ENCODE results near the gene COA8. TPM values are rescaled to one million over a fixed set of nuclear protein-coding genes. Genes with fewer than 3 reads are reported as not detected.
A peak's percentile ranks its signal among the peaks of the same experiment; 100 is the strongest.

COA8 gene
- polyA plus RNA-seq, 1 of the 3 experiments (the other 2 are of a cell fraction): 25.2 TPM

DNA sequence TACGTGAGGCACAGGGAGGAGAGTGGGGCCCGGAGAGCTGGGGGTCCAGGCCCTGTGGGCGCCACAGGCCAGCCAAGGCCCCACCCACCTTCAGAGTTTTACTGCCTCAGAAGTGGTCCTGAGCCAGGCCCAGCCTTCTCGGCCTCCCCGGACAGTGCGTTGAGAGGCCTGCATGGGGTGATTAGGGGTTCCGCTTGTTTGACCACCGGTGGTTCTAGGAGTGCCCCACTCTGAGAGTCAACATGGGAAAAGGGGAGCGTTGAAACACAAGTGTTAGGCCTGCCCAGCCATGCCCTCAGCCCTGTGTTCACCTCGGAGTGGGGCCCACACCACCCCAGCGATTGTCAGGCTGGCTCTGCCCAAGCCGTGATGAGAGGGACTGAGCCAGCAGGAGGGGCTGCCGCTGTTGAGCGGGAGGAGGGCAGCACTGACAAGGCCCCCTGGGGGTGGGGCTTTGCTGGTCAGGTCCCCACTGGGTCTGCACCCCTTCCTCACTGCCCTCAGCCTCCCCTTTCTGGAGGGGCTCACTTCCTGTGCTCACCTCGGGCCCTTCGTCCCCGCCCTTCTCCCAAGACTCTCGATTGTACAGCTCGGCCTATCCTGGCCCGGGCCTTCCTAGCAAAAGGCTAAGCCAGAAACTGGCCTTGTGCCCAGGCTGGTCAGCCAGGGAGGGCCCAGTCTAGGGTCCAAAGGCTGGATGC lies 44.9 kb upstream of the COA8 start:
- H3K79me2 ChIP-seq (ENCODE audit: insufficient read depth): no peaks in the 10 kb centered on the region
- DNase-seq: peak; percentile 57
- peaks cover 0 to 4% of the 10 kb centered on the region in 2 experiments for H3K36me3 ChIP-seq (replicated peaks in 1 of 2; ENCODE audit: control insufficient read depth in 1 of 2, insufficient read depth in 2 of 2, low read length in 1 of 2)
- POLR2A ChIA-PET: interaction anchor here (1.0 kb wide), 1 partner anchor 44 kb away, joined by 3 read pairs; no protein-coding TSS in a partner anchor
- H2AFZ ChIP-seq (ENCODE audit: low read depth): no peak overlapping the region
- H3K4me2 ChIP-seq: no peak overlapping the region
- no peak for TF ChIP-seq TAF1 (IDR thresholded peaks at IDR 0.05; ENCODE audit: borderline replicate concordance, low read depth, low read length)
- TF ChIP-seq, protein P1, sequence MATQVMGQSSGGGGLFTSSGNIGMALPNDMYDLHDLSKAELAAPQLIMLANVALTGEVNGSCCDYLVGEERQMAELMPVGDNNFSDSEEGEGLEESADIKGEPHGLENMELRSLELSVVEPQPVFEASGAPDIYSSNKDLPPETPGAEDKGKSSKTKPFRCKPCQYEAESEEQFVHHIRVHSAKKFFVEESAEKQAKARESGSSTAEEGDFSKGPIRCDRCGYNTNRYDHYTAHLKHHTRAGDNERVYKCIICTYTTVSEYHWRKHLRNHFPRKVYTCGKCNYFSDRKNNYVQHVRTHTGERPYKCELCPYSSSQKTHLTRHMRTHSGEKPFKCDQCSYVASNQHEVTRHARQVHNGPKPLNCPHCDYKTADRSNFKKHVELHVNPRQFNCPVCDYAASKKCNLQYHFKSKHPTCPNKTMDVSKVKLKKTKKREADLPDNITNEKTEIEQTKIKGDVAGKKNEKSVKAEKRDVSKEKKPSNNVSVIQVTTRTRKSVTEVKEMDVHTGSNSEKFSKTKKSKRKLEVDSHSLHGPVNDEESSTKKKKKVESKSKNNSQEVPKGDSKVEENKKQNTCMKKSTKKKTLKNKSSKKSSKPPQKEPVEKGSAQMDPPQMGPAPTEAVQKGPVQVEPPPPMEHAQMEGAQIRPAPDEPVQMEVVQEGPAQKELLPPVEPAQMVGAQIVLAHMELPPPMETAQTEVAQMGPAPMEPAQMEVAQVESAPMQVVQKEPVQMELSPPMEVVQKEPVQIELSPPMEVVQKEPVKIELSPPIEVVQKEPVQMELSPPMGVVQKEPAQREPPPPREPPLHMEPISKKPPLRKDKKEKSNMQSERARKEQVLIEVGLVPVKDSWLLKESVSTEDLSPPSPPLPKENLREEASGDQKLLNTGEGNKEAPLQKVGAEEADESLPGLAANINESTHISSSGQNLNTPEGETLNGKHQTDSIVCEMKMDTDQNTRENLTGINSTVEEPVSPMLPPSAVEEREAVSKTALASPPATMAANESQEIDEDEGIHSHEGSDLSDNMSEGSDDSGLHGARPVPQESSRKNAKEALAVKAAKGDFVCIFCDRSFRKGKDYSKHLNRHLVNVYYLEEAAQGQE (IDR thresholded peaks at IDR 0.05; ENCODE audit: low read depth, low read length): no peak
- no peak for TF ChIP-seq RXRA (IDR thresholded peaks at IDR 0.05; ENCODE audit: borderline replicate concordance, low read depth)
- TF ChIP-seq, protein P2, sequence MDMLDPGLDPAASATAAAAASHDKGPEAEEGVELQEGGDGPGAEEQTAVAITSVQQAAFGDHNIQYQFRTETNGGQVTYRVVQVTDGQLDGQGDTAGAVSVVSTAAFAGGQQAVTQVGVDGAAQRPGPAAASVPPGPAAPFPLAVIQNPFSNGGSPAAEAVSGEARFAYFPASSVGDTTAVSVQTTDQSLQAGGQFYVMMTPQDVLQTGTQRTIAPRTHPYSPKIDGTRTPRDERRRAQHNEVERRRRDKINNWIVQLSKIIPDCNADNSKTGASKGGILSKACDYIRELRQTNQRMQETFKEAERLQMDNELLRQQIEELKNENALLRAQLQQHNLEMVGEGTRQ (IDR thresholded peaks at IDR 0.05; ENCODE audit: borderline replicate concordance, low read depth, low read length): no peak
- TF ChIP-seq, protein P3, sequence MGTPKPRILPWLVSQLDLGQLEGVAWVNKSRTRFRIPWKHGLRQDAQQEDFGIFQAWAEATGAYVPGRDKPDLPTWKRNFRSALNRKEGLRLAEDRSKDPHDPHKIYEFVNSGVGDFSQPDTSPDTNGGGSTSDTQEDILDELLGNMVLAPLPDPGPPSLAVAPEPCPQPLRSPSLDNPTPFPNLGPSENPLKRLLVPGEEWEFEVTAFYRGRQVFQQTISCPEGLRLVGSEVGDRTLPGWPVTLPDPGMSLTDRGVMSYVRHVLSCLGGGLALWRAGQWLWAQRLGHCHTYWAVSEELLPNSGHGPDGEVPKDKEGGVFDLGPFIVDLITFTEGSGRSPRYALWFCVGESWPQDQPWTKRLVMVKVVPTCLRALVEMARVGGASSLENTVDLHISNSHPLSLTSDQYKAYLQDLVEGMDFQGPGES (IDR thresholded peaks at IDR 0.05; ENCODE audit: low read depth, low read length): no peak
- no peak for TF ChIP-seq SIN3A (IDR thresholded peaks at IDR 0.05; ENCODE audit: borderline replicate concordance, low read depth, low read length)
- no peak for TF ChIP-seq NFIC (IDR thresholded peaks at IDR 0.05; ENCODE audit: borderline replicate concordance)
- no peak for TF ChIP-seq FOXJ3 (CRISPR knock-in tag; IDR thresholded peaks at IDR 0.05)
- no peak for TF ChIP-seq TEAD4 (IDR thresholded peaks at IDR 0.05; ENCODE audit: borderline replicate concordance, insufficient read depth)
- H3K9ac ChIP-seq: no peak overlapping the region
- 85% methylated on average over 17 of the region's 20 CpGs for WGBS (ENCODE audit: low lambda C conversion rate)
- H3K4me1 ChIP-seq (ENCODE audit: control insufficient read depth in 1 of 2, insufficient read depth in 2 of 2, low read depth in 1 of 2, low read length in 1 of 2): peaks cover 0 to 21% of the 10 kb centered on the region in 2 experiments; a peak in 1 of 4 replicates
- no peaks in the 10 kb centered on the region for H3K9me2 ChIP-seq
- CTCF ChIA-PET: interaction anchor here (0.9 to 9.6 kb wide), 23 partner anchors 9 to 181 kb away, joined by 3 to 194 read pairs (median 5); partner anchors contain the start of gene TRMT61A
- no peak overlapping the region for H3K4me3 ChIP-seq (ENCODE audit: low read depth in 2 of 2, low read length in 1 of 2)
- H4K20me1 ChIP-seq (ENCODE audit: insufficient read depth): no peaks in the 10 kb centered on the region
- H3K9me3 ChIP-seq: no peaks in the 10 kb centered on the region
- no peak overlapping the region for H3K27ac ChIP-seq (ENCODE audit: low read depth in 2 of 2, low read length in 1 of 2)
- H3K27me3 ChIP-seq (ENCODE audit: insufficient read depth): peaks cover 10% of the 10 kb centered on the region
- peaks cover 20% of the 10 kb centered on the region for H3F3A ChIP-seq (replicated peaks; ENCODE audit: insufficient read depth)
